ENCODE results near the gene EVI5.
A peak's percentile ranks its signal among the peaks of the same experiment; 100 is the strongest.

The EVI5 gene

DNA sequence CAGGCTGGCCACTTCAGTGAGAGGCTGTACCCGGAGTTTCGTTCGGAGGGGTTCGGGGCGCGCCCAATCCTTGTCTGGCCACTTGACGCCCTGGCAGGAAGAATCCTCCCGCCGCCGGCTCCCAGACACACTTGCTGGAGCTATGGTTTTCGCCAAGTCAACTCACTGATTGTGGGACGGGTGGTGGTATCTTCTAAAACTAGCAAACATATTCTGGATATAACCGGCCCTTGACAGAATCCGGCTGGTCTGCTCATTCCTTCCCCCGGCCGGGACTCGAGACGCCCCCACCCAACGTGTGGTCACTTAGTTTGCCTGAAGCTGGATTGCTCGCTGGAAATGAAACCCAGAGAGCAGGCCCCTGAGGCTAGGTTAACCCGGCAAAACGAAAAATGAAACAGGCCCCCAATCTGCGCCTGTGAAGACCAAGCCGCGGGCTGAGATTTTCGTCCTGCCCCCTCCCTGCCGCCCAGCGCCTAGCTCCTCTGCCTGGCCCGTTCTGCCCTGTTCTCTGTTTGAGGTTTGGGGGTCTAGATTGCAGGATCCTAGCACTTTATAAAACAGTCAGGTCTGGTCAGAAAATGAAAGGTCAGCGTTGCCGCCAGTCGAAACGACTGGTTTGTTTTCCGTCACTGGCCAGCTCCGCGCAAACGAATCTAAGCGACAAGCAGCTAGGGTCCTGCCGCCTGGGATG is 302.8 kb downstream of the EVI5 start:
- no peak for DNase-seq

GRCh38 chr1:92481599-92481925 is 303.3 kb downstream of the EVI5 start:
- DNase-seq, result no peak

- DNase-seq, result no peak
Measured at GRCh38 chr1:92480813-92481598, 303.9 kb downstream of the EVI5 start.

- no peak for DNase-seq
Measured at GRCh38 chr1:92480200-92480812, 304.6 kb downstream of the EVI5 start.

GRCh38 chr1:92479587-92479986 is 305.3 kb downstream of the EVI5 start:
- no peak for DNase-seq

DNA sequence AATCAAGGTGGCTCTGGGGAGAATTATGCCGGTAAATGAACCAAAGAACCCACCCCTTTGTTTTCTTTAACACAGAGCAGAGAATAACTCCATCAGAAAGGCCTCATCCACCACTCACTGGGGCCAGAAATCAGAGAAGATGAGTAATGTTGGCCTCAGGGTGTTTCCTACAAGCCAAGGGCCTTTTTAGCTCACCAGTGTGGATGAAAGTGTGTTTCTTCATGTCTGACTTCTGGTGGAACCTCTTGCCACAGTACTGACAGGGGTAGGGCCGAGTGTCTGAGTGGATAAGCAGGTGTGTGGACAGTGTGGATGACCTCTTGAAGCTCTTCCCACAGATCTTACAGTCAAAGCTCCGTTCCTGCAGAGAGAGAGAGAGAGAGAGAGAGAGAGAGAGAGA is 306.5 kb downstream of the EVI5 start:
- no peak for DNase-seq

- no peak for DNase-seq
Measured at GRCh38 chr1:92476071-92476631, 308.8 kb downstream of the EVI5 start.

DNA sequence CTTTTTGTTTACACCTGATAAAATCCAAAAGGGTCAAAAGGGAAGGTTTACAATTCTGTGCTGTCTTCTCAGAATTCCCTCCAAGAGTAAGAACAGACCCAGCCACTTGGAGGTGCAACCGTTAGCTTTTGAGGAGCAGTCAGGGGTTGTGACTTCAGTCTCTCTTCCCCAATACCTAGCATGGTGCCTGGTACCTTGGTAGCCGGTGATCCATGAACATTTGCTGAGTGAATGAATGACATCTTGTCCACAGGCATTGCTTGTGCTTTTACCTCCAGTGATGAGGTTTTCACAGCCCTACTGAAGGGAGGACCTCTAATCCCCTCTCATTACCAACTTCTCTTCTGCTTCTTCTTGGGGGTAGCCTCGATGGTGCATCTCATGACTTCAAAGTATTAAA is 309.9 kb downstream of the EVI5 start:
- DNase-seq, result no peak

- no peak for DNase-seq
Measured at GRCh38 chr1:92473781-92474495, 311.0 kb downstream of the EVI5 start.

DNA sequence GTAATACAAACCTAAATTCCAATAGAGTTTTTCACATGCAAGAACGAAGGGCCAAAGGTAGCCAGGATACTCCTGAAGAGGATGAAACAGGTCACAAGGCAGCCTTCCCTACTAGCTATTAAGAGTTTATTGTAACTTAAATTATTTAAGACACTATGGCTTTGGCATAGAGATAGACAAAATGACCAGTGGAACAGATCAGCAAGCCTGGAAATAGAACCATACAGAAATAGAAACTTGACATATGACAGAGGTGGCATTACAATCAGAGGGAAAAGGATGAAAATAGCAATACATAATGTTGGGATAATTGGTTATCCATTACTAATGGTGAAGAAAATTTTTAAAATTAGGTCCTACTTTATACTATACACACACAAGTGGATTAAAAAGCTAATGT is 314.7 kb downstream of the EVI5 start:
- DNase-seq, result no peak

- no peak for DNase-seq
Measured at GRCh38 chr1:92466683-92467352, 318.1 kb downstream of the EVI5 start.

GRCh38 chr1:92465256-92465647 is 319.7 kb downstream of the EVI5 start:
- no peak for DNase-seq

GRCh38 chr1:92464588-92465255 is 320.2 kb downstream of the EVI5 start:
- no peak for DNase-seq

GRCh38 chr1:92461364-92462097 is 323.4 kb downstream of the EVI5 start:
- peak; percentile 57 for DNase-seq

GRCh38 chr1:92459871-92460320 is 325.0 kb downstream of the EVI5 start:
- peak; percentile 83 for DNase-seq
